OCI-LY3 (cell line): ENCODE data around the gene ARL6IP5.

Source experiments
- CTCF ChIP-seq: fragments of 200-600, 300-600 bp; sonication (generic); IDR thresholded peaks from 2 replicates; pipeline ENCODE4 v1.5.1; 2014; ENCODE audit warnings: antibody characterized with exemption, low read length, low read depth
- EZH2phosphoT487 ChIP-seq: fragments of 200-600 bp; shearing (Covaris generic); IDR thresholded peaks from 2 replicates; pipeline ENCODE4 v1.6.1; 2018; ENCODE audit warnings: antibody characterized with exemption, mixed run types, low read depth

- no peak for TF ChIP-seq EZH2phosphoT487
- TF ChIP-seq CTCF: no peak
Measured at GRCh38 chr3:69084326-69085167, at the start of gene ARL6IP5.
